IMR-90 (cell line): ENCODE results near the gene MARCO. TPM values are rescaled to one million over a fixed set of nuclear protein-coding genes. Genes with fewer than 3 reads are reported as not detected.

Experiments
- ATAC-seq: fragments of 200-7000 bp; cut with Tn5 transposase; 2 replicates; pipeline ENCODE4 v1.9.1; 2020; ENCODE audit warnings: low read depth, mild to moderate bottlenecking, moderate library complexity
- BruUV-seq: library from RNA; stranded (reverse); fragments of 400-500 nt; replicated peaks from 2 replicates; lab custom pipeline; 2021; lab: Mats Ljungman, UMichigan
- CTCF ChIA-PET: fragments of 300-600 bp; formaldehyde crosslinking; extraction: SDS; loops from one replicate; lab custom pipeline; 2021; ENCODE audit warnings: antibody characterized with exemption; lab: Yijun Ruan, JAX
- POLR2A ChIA-PET: fragments of 300-600 bp; sonication (Branson Sonifier 250); formaldehyde crosslinking; loops from one replicate; lab custom pipeline; 2022; ENCODE audit warnings: antibody characterized with exemption; ENCODE audit not compliant: unreplicated experiment; lab: Charles Lee
- DNase-seq: peaks from one replicate; pipeline ENCODE4 v3.0.0; 2013
- H2AFZ ChIP-seq: replicated peaks from 2 replicates; pipeline ENCODE3; 2013; ENCODE audit warnings: low read length, mild to moderate bottlenecking; ENCODE audit not compliant: poor library complexity
- H2AK5ac ChIP-seq: 2 replicates; pipeline ENCODE4 v1.6.1; 2013; ENCODE audit warnings: low read depth, low read length, inconsistent platforms
- H2AK9ac ChIP-seq: replicated peaks from 2 replicates; pipeline ENCODE3; 2013; ENCODE audit warnings: mild to moderate bottlenecking, low read depth, low read length, moderate library complexity; ENCODE audit not compliant: poor library complexity
- H2BK120ac ChIP-seq: 2 replicates; pipeline ENCODE4 v1.6.1; 2013; ENCODE audit warnings: low read depth, low read length, inconsistent platforms
- H2BK15ac ChIP-seq: 3 replicates; pipeline ENCODE4 v1.6.1; 2013; ENCODE audit warnings: low read depth, low read length, inconsistent platforms
- H2BK20ac ChIP-seq: 2 replicates; pipeline ENCODE4 v1.6.1; 2013; ENCODE audit warnings: low read depth, mild to moderate bottlenecking, inconsistent platforms, low read length, moderate library complexity
- H2BK5ac ChIP-seq: 2 replicates; pipeline ENCODE4 v1.6.1; 2013; ENCODE audit warnings: mild to moderate bottlenecking, low read depth, low read length, inconsistent platforms; ENCODE audit not compliant: poor library complexity, severe bottlenecking
- H3K14ac ChIP-seq: replicated peaks from 2 replicates; pipeline ENCODE4 v1.6.1; 2013; ENCODE audit warnings: low read depth, low read length, inconsistent platforms
- H3K18ac ChIP-seq: 2 replicates; pipeline ENCODE4 v1.6.1; 2013; ENCODE audit warnings: low read depth, low read length, control low read depth
- H3K23ac ChIP-seq: 2 replicates; pipeline ENCODE4 v1.6.1; 2013; ENCODE audit warnings: low read depth, low read length, inconsistent platforms
- H3K27ac ChIP-seq: 2 replicates; pipeline ENCODE4 v1.5.1; 2013; ENCODE audit warnings: mild to moderate bottlenecking, control low read depth, low read length; ENCODE audit not compliant: insufficient read depth
- H3K27me3 ChIP-seq: 2 replicates; pipeline ENCODE4 v1.6.1; 2013; ENCODE audit warnings: low read length; ENCODE audit not compliant: control insufficient read depth, insufficient read depth
- H3K36me3 ChIP-seq: 2 replicates; pipeline ENCODE4 v1.6.1; 2013; ENCODE audit warnings: low read length, mixed read lengths; ENCODE audit not compliant: control insufficient read depth, insufficient read depth
- H3K4ac ChIP-seq: 2 replicates; pipeline ENCODE4 v1.6.1; 2013; ENCODE audit warnings: low read depth, low read length, inconsistent platforms
- H3K4me1 ChIP-seq: 2 replicates; pipeline ENCODE4 v1.6.1; 2013; ENCODE audit warnings: low read length, mixed read lengths; ENCODE audit not compliant: control insufficient read depth, insufficient read depth
- H3K4me2 ChIP-seq: 2 replicates; pipeline ENCODE4 v1.6.1; 2013; ENCODE audit warnings: low read depth, mild to moderate bottlenecking, control low read depth, low read length, moderate library complexity
- H3K4me3 ChIP-seq: 2 replicates; pipeline ENCODE4 v1.5.1; 2013; ENCODE audit warnings: low read depth, mild to moderate bottlenecking, control low read depth, low read length, moderate library complexity; ENCODE audit not compliant: insufficient read depth
- H3K56ac ChIP-seq: 2 replicates; pipeline ENCODE4 v1.6.1; 2013; ENCODE audit warnings: low read length, inconsistent platforms; ENCODE audit not compliant: insufficient read depth; ENCODE audit errors: extremely low read depth
- H3K79me1 ChIP-seq, 2 experiments: 2 replicates each; pipeline ENCODE4 v1.6.1; 2013; ENCODE audit warnings: low read length in 2 of 2, inconsistent platforms in 1 of 2, low read depth in 1 of 2
- H3K9ac ChIP-seq: 2 replicates; pipeline ENCODE4 v1.6.1; 2013; ENCODE audit warnings: low read depth, low read length, control low read depth
- H3K9me1 ChIP-seq: 2 replicates; pipeline ENCODE4 v1.6.1; 2013; ENCODE audit warnings: low read length, inconsistent platforms; ENCODE audit not compliant: insufficient read depth
- H3K9me3 ChIP-seq: 2 replicates; pipeline ENCODE4 v1.6.1; 2013; ENCODE audit warnings: low read length; ENCODE audit not compliant: control insufficient read depth, insufficient read depth
- H4K20me1 ChIP-seq: 2 replicates; pipeline ENCODE4 v1.6.1; 2013; ENCODE audit warnings: low read length, inconsistent platforms; ENCODE audit not compliant: insufficient read depth
- H4K5ac ChIP-seq: 2 replicates; pipeline ENCODE4 v1.6.1; 2013; ENCODE audit warnings: mild to moderate bottlenecking, low read depth, low read length, control low read depth
- H4K8ac ChIP-seq, 2 experiments: 2 replicates each; pipeline ENCODE4 v1.6.1; 2013; ENCODE audit warnings: low read depth in 2 of 2, low read length in 2 of 2, control low read depth in 1 of 2, inconsistent platforms in 1 of 2
- H4K91ac ChIP-seq: 2 replicates; pipeline ENCODE4 v1.6.1; 2013; ENCODE audit warnings: low read depth, low read length, inconsistent platforms; ENCODE audit not compliant: insufficient read depth
- BHLHE40 ChIP-seq: fragments of 150-350 bp; IDR thresholded peaks from 2 replicates; pipeline ENCODE4 v1.6.1; 2016; ENCODE audit warnings: mild to moderate bottlenecking, low read depth, low read length
- CEBPB ChIP-seq: IDR thresholded peaks from 2 replicates; pipeline ENCODE4 v1.6.1; 2012; ENCODE audit warnings: low read depth, low read length, improper control_type of control experiment
- CHD1 ChIP-seq: IDR thresholded peaks from 2 replicates; pipeline ENCODE4 v1.6.1; 2012; ENCODE audit warnings: low read depth, low read length, improper control_type of control experiment
- FOS ChIP-seq: fragments of 150-350 bp; IDR thresholded peaks from 2 replicates; pipeline ENCODE4 v1.6.1; 2016; ENCODE audit warnings: low read depth, low read length
- MAFK ChIP-seq: IDR thresholded peaks from 2 replicates; pipeline ENCODE4 v1.6.1; 2012; ENCODE audit warnings: low read depth, low read length, improper control_type of control experiment
- MAZ ChIP-seq: IDR thresholded peaks from 2 replicates; pipeline ENCODE4 v1.6.1; 2012; ENCODE audit warnings: low read depth, mild to moderate bottlenecking, low read length, improper control_type of control experiment, moderate library complexity, borderline replicate concordance
- MXI1 ChIP-seq: IDR thresholded peaks from 2 replicates; pipeline ENCODE4 v1.6.1; 2012; ENCODE audit warnings: low read depth, mild to moderate bottlenecking, low read length, moderate library complexity, borderline replicate concordance
- NFE2L2 ChIP-seq: fragments of 150-350 bp; IDR thresholded peaks from 2 replicates; pipeline ENCODE4 v1.6.1; 2016; ENCODE audit warnings: low read depth, mild to moderate bottlenecking, low read length
- POLR2A ChIP-seq: IDR thresholded peaks from 2 replicates; pipeline ENCODE4 v1.6.1; 2012; ENCODE audit warnings: mild to moderate bottlenecking, low read depth, low read length
- RAD21 ChIP-seq: IDR thresholded peaks from 2 replicates; pipeline ENCODE4 v1.6.1; 2012; ENCODE audit warnings: low read length, improper control_type of control experiment
- RCOR1 ChIP-seq: IDR thresholded peaks from 2 replicates; pipeline ENCODE4 v1.6.1; 2012; ENCODE audit warnings: mild to moderate bottlenecking, low read length, improper control_type of control experiment; ENCODE audit not compliant: insufficient replicate concordance
- RFX5 ChIP-seq: IDR thresholded peaks from 2 replicates; pipeline ENCODE4 v1.8.0; 2012; ENCODE audit warnings: low read depth, mild to moderate bottlenecking, low read length, moderate library complexity
- SMC3 ChIP-seq: fragments of 150-350 bp; IDR thresholded peaks from 2 replicates; pipeline ENCODE4 v1.6.1; 2016; ENCODE audit warnings: low read depth, mild to moderate bottlenecking, antibody characterized with exemption, low read length, moderate library complexity
- USF2 ChIP-seq: fragments of 150-350 bp; IDR thresholded peaks from 2 replicates; pipeline ENCODE4 v1.6.1; 2017; ENCODE audit warnings: mild to moderate bottlenecking, antibody characterized with exemption, low read length, low read depth
- WGBS, 2 experiments: methylation state at CpG; one replicate each; pipeline versions ENCODE4 v1.1.5 to v1.1.7; 2013; ENCODE audit warnings: missing lambda C conversion rate in 2 of 2; ENCODE audit not compliant: insufficient read length in 1 of 2; ENCODE audit errors: extremely low coverage in 2 of 2; 5-methylcytosine and 5-hydroxymethylcytosine counted together
- dilution Hi-C: fragments of 300-500 bp; cut with HindIII; formaldehyde crosslinking; loops from one replicate; pipeline ENCODE4 v1.14.3; 2018; ENCODE audit warnings: low sequenced_read_pairs; ENCODE audit not compliant: unreplicated experiment
- in situ Hi-C: fragments of 300-500 bp; cut with MboI; formaldehyde crosslinking; loops from 3 replicates; pipeline ENCODE4 v1.14.3; 2019; ENCODE audit warnings: low sequenced_read_pairs, inconsistent platforms, mixed read lengths
- intact Hi-C: fragments of 100-400 bp; cut with micrococcal nuclease; formaldehyde crosslinking; loops from 2 replicates; pipeline ENCODE4 v1.10.0; 2022
- polyA plus RNA-seq, 3 experiments: library from polyadenylated mRNA; depleted of rRNA; stranded (reverse); fragments of >200 nt; gene quantifications; 2 replicates each; pipeline ENCODE4 v1.2.3, GENCODE V29; 2012; ENCODE audit warnings: low replicate concordance in 1 of 3
- total RNA-seq: library from RNA; depleted of rRNA; stranded (reverse); fragments of >200 nt; gene quantifications from 2 replicates; pipeline ENCODE4 v1.2.3, GENCODE V29; 2012
- TF ChIP-seq, protein P1 (sequence below): fragments of 150-350 bp; IDR thresholded peaks from 2 replicates; pipeline ENCODE4 v1.6.1; 2016; ENCODE audit warnings: low read depth, mild to moderate bottlenecking, low read length, moderate library complexity, borderline replicate concordance
- TF ChIP-seq, protein P2 (sequence below): conservative IDR thresholded peaks from 2 replicates; pipeline ENCODE4 v1.5.1; 2012; ENCODE audit warnings: mild to moderate bottlenecking, low read depth, low read length, improper control_type of control experiment

MARCO gene
- total and polyA plus RNA-seq, 2 of the 4 experiments (the other 2 are of a cell fraction): not detected

- in situ Hi-C loops: no loop called here
- intact Hi-C loops: no loop called here
- H3K36me3 ChIP-seq: no peaks in the 10 kb centered on the region
- no peaks in the 10 kb centered on the region for H3K27me3 ChIP-seq
- no peak overlapping the region for H2AK9ac ChIP-seq
- no peaks in the 10 kb centered on the region for H4K20me1 ChIP-seq
- no peak overlapping the region for H3K14ac ChIP-seq
- no peak overlapping the region for H3K9ac ChIP-seq
- H4K5ac ChIP-seq: no peak overlapping the region
- no TSS peak for BruUV-seq
- H3K56ac ChIP-seq: no peak overlapping the region
- H2BK15ac ChIP-seq: no peak overlapping the region
- ChIA-PET CTCF (no interaction called here), POLR2A (no interaction called here)
- no peak overlapping the region for H3K4me3 ChIP-seq
- H2BK120ac ChIP-seq: no peak overlapping the region
- H3K4ac ChIP-seq: no peak overlapping the region
- no peak overlapping the region for H2AK5ac ChIP-seq
- no peaks in the 10 kb centered on the region for H3K79me1 ChIP-seq
- no peaks in the 10 kb centered on the region for H3K9me3 ChIP-seq
- no peak for ATAC-seq
- H2BK20ac ChIP-seq: no peak overlapping the region
- H3K4me2 ChIP-seq: no peak overlapping the region
- DNase-seq: no peak
- no peaks in the 10 kb centered on the region for H3K4me1 ChIP-seq
- H4K8ac ChIP-seq: no peak overlapping the region
- WGBS, 2 experiments: no CpG with 5 or more reads among the region's 1 CpG
- H3K9me1 ChIP-seq: no peaks in the 10 kb centered on the region
- dilution Hi-C loops: no loop called here
- TF ChIP-seq POLR2A (no peak), MXI1 (no peak), RCOR1 (no peak), BHLHE40 (no peak), CEBPB (no peak), MAFK (no peak), MAZ (no peak), CHD1 (no peak), SMC3 (no peak), USF2 (no peak), RAD21 (no peak), RFX5 (no peak), NFE2L2 (no peak), FOS (no peak)
- TF ChIP-seq, protein P1, sequence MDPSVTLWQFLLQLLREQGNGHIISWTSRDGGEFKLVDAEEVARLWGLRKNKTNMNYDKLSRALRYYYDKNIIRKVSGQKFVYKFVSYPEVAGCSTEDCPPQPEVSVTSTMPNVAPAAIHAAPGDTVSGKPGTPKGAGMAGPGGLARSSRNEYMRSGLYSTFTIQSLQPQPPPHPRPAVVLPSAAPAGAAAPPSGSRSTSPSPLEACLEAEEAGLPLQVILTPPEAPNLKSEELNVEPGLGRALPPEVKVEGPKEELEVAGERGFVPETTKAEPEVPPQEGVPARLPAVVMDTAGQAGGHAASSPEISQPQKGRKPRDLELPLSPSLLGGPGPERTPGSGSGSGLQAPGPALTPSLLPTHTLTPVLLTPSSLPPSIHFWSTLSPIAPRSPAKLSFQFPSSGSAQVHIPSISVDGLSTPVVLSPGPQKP: no peak
- TF ChIP-seq, protein P2, sequence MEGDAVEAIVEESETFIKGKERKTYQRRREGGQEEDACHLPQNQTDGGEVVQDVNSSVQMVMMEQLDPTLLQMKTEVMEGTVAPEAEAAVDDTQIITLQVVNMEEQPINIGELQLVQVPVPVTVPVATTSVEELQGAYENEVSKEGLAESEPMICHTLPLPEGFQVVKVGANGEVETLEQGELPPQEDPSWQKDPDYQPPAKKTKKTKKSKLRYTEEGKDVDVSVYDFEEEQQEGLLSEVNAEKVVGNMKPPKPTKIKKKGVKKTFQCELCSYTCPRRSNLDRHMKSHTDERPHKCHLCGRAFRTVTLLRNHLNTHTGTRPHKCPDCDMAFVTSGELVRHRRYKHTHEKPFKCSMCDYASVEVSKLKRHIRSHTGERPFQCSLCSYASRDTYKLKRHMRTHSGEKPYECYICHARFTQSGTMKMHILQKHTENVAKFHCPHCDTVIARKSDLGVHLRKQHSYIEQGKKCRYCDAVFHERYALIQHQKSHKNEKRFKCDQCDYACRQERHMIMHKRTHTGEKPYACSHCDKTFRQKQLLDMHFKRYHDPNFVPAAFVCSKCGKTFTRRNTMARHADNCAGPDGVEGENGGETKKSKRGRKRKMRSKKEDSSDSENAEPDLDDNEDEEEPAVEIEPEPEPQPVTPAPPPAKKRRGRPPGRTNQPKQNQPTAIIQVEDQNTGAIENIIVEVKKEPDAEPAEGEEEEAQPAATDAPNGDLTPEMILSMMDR: no peak
- no peak overlapping the region for H4K91ac ChIP-seq
- no peak overlapping the region for H2AFZ ChIP-seq
- no peak overlapping the region for H3K23ac ChIP-seq
- H3K18ac ChIP-seq: no peak overlapping the region
- H3K27ac ChIP-seq: no peak overlapping the region
- no peak overlapping the region for H2BK5ac ChIP-seq
These were observed 41.9 kb downstream of the MARCO start for GRCh38 chr2:118983915-118984314.
